NCI-H146 treated with DMSO at 0.1 percent for 48 hours (cell line): ENCODE measurements around the gene SEC61B.
"Not testable (repeated sequence)": the region's sequence is repeated elsewhere in the genome, so short reads cannot be mapped to it uniquely, and the experiment has no call there.

ENCODE experiments used
- DNase-seq: peaks from one replicate; lab custom pipeline; 2025; ENCODE audit not compliant: unreplicated experiment; lab: John Stamatoyannopoulos, UW

SEC61B gene

DNA sequence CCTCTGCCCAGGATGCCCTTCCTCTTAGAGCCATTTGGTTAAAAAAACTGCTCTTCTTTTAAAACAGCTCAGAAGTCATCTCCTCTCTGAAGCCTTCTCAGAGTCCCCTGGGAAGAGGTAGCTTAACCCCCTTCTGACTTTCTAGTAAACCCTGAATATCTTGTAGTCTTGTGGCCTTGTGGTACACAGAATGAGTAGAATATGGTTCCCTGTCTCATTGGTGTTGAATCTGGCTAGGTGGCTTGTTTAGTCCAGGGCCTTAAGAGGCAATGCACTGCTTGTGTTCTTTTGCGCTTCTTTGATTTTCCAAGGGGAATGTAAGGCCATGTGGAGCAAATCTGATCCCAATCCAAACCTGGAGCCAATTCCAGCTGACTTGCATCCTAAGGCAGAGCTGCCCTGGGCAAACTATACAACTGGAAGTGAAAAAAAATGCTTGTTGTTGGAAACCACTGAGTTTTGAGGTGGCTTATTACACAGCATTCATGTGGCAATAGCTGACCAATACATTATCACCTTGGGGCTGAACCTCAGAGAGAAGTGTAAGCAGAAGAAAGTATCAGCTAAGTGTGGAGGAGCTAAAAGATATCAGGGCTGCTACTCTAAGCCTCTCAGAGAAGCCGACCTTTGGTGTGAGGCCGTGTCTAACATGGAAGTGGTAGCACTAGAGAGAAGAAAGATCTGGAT is 31.3 kb upstream of the SEC61B start:
- DNase-seq: no peak

DNA sequence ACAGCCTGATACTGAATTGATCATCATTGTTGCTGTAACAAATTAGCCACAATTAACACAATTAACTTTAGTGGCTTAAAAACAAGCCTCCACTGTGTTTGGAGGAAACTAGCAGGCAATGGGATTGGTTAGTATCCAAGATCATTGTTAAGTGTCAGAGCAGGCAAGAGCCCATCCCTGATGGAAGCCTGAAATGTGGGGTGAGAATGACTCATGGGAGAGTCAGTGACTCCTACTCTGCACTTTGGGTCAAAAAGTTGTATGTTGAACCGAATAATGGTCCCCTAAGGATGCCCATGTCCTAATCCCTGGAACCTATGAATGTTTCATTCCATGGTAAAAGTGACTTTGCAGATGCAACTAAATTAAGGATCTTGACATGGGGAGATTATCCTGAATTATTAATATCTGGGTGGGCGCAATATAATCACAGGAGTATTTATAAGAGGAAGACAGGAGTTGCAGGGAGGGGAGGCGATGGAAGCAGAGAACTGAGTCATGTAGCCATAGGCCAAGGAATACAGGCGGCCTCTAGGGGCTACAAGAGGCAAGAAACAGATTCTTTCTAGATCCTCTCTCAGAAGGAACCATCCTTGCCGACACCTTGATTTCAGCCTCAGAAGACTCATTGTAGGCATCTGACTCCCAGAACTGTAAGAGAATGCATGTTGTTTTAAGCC is 29.2 kb upstream of the SEC61B start:
- DNase-seq: no peak

DNA sequence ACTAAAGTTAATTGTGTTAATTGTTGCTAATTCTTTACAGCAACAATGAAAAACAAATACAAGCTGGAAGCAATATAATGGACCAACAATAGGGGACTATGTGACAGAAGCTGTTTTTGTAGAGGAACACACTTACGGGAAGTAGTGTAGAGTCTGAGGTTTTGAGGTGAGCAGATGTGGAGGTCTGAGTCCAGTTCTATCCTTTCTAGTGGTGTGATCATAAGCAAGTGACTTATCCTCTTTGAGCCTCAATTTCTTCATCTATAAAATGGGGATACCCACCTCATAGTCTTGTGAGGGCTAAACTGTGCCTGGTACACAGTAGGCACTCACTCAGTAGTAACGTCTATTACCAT is 28.6 kb upstream of the SEC61B start:
- no peak for DNase-seq

DNA sequence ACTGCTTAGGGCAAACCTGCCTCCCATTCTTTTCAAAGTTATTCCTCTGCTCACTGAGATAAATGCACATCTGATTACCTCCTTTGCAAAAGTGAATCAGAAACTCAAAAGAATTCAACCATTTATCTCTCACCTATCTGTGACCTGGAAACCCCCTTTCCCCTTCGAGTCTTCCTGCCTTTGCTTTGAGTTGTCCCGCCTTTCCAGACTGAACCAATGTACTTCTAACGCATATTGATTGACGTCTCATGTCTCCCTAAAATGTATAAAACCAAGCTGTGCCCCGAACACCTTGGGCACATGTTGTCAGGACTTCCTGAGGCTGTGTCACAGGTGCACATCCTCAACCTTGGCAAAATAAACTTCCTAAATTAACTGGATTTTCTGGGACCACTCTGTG is 25.6 kb upstream of the SEC61B start:
- DNase-seq: not testable (repeated sequence)

DNA sequence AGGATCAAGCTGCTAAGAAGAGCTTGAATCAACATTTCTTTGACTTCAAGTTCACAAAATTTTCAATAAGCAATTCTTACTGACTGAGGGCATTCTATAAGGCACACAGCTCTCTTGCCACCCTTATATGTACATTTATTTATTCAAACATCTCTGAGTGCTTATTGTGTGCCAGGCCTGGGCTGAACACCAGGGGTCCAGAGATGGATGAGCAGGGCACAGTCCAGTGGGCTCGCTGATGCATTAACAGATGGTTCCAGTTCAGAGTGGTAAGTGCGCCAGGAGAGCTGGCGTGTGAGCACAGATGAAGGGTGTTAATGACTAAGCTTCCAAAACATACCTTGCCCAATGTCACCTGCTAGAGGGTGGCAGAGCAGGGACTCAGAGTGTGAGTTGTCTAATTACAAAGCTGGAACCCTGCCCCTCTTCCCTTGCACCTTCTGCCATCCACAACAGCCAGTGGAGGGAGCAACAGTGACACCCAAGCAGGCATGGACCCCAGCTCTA is 24.9 kb upstream of the SEC61B start:
- DNase-seq: no peak

DNA sequence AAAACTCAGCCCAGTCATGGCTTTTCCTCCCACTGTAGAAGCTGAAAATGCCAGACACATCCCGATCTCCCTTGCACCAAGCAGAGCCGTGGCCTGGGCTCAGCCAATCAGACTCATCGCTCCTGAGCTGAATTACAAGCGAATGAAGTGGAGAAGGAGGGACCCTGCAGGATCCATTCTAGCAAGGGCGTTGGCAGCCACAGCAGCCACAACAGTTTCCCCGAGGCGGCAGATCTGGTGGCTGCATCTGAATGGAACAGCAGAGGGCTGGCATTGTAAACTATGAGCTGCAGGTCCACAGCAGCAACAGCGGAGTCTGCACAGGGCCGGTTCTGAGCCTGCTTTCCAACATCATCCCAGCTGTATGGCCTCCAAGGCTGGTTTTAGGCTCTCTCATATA is 24.1 kb upstream of the SEC61B start:
- DNase-seq: no peak

DNA sequence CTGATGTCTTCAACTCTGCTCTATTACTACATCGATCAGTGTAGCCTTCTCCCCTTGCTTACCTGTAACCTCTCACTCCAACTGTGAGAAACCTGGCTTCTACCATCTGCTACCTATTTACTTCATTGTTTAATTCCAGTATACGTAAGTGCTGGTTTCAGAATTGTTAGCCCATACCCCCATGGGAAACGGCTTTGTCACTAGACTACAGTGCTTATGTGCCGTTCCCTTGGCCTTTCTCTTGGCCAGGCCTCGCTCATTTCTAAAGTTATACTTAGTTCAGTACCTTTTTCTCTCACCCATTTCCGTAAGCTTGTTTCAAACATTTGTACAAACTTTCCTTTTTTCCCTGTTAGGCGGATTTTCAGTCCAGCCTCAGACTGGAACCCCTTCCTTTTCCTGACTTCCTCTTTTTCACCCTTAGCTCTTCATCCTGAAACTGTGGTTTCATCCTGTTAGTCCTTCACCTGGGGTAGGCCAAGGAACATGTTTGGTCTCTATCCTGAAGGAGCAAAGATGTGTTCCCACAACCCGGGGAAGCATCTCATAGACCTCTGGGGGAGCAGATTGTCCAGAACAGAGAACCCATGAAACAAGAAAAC is 22.0 kb upstream of the SEC61B start:
- no peak for DNase-seq

DNA sequence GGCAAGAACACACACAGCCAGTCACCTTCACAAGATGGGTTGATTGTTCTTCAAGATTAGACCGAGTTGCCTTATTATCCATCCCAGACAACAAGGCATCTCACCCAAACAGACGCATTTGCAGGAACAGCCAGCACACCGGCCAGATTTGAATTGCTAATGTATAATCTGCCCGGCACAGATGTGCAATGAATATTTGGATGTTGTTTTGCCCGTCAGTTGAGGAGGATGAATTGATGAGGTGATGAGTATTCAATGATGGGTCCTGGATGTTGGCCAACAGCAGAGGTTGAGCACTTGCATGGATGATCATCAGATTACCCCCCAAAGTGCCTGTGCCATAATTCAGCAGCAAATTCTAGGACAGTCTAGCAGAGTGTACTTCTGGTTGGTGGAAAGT is 20.5 kb upstream of the SEC61B start:
- DNase-seq: no peak

DNA sequence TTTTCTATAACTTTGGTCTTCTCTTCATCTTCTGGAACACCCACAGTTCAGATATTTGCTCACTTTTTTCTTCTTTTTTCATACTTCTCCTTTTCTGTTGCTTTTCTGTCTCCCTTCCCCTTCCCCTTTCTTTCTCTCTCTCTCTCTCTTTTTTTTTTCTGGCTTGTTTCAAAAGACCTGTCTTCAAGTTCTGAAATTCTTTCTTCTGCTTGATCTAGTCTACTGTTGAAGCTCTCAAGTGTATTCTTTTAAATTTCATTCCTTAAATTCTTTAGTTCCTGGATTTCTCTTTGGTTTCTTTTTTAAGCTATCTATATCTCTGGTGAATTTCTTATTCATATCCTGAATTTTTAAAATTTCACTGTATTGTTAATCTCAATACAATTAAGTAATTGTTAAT is 11.5 kb upstream of the SEC61B start:
- no peak for DNase-seq

DNA sequence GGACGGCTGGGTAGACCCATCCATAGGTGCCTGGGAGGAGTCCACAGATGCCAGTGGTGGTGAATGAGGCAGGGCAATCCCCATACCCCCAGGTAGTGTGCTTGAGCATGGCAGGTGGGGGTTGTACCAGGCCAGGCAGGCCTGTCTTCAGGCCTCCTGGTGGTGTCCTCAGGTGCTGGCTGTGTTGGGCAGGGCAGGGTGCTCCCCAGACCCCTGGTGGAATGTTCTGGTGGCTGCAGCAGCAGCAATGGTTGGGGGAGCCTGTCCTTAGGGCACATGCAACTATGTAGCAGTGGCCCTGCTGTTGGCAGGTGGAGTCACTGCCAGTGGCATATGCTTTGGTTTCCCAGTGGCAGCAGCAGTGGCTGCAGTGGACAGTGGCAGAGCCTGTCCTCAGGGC is 10.3 kb upstream of the SEC61B start:
- DNase-seq: no peak

DNA sequence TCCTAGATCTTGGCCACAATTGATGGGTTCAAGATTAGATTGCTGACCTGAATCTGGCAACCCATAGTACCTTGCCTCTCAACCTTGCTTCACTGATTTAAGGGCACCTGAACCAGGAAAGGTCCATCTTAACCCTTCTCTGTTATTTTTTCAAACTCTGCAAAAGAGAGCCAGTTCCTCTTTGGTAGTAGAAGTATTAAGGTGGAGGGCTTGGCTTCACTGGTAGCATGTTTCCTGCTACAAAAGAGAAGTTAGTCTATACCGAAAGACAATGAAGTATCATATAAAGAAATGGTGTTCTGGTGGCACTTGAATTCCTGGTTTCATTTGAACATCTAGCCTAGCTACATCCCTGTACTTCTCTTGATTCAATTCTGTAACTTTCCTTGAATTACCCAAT is 8.9 kb upstream of the SEC61B start:
- no peak for DNase-seq

DNA sequence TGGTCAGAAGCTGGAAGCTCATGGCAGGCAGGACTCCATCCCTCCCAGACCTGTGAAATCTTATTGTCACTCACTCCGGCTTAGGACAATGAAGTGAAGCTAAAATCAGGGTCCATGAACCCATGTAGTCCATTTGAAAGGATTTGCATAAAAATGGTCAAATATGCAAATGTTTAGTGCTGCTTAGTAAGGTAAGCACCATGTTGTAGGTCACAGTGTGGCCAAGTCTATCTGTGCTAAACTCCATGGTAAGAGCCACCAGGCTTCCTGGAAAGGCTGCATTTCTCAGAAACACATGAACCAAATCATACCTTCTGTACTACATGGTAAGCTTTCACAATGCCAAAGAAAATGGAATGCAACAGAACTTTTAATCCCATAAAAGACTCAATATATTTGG is 6.0 kb upstream of the SEC61B start:
- no peak for DNase-seq

DNA sequence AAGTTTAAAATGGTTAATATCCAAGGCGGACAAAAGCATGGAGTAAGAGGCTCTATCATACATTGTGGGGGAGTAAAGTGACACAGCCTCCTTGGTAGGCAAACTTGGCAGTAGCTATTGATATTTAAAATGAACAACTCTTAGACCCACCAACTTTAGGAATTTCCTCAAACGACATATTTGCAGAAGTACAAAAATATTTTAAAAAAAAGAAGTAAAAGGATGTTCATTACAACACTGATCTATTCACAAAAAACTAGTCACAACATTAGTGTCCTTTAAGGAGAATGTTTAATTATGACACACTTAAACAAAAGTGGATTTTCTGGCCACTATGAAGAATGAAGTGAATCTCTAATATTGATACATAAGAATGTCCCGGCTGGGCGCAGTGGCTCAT is 2.1 kb upstream of the SEC61B start:
- DNase-seq: no peak

DNA sequence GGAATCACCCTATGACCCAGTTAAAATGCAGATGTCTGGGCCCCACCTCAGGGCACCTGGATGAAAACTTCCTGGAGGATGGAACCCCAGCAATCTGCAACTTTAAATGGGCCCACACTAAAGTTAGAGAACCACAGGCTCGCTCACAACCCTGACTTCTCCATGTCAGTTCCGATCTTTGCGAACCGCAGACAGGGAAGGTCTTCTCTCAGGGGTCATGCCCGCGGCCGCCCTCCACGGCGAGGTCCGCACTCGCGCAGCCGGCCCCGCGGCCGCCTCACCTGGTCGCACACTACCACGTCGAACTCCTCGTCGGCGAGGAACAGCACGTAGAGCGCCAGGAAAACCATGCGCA is 839 bp upstream of the SEC61B start:
- no peak for DNase-seq

DNA sequence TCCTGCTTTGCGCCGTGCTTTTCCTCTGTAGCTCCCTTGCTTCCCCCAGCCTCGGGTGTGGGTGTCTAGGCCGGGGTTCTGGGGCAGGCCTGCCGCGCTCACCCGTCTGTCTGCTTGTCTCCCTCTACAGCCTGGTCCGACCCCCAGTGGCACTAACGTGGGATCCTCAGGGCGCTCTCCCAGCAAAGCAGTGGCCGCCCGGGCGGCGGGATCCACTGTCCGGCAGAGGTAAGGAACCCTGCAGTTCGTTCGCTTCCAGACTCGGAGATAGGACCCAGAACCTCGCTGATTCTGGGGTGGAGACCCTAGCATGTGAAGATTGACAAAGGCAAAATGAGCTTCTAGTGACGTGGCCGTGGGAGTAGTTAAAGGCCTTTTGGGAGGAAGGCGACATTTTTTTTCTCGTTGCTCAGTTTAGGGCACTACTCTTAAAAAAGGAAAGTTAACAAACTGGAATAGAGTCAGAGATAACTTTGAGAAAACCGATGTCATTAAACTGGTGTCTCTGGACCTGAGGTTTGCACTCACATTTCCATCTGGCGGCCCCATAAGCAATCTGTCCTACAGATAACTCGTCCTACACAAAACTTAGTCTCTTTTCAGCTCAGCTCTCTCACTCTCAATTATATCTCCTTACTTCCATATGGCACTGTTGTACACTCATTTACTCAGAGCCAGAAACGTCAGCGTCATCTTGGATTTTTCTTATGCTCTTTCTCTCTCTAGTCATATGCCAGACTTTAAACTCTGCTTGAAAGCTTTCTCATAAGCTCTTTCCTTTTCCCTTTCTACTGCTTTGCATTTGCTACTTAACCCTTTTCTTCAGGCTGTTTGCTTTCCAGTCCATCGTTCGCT is 561 bp downstream of the SEC61B start:
- DNase-seq: no peak

DNA sequence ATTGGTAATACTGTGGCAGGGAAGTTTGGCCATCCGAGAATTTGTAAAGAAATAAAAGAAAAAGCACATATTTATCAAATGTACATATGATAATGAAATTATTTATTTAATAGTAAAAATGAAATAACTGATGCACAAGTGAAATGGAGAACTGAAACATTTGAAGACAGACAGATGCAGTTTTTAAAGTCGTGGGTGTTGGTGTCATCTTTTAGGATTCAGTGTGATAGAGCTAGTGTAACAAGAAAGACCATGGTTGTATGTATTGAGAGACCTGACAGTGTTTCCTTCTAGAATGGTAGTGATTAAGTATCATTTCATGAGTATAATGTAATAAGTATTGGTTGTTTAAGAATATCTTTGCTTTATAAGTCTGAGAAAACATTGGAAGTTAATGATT is 2.4 kb downstream of the SEC61B start:
- DNase-seq: no peak

DNA sequence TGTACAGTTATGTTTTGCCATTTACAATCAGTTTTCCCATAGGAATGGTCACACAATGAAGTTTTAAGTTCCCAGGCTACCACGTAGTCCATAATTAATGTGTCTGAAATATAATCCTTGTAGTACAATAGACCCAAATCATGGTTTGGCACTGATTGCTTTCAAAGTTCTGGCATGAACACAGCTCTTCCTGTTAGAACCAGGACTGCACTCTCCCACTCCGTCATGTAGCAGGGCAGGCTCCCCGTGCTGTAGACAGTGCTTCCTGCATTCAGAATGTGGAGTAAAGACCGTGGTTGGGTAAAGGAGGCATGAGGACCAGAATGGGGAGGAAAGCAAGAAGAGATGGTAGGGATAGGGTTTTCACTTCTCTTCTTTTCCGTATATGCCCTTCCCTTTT is 4.0 kb downstream of the SEC61B start:
- no peak for DNase-seq

DNA sequence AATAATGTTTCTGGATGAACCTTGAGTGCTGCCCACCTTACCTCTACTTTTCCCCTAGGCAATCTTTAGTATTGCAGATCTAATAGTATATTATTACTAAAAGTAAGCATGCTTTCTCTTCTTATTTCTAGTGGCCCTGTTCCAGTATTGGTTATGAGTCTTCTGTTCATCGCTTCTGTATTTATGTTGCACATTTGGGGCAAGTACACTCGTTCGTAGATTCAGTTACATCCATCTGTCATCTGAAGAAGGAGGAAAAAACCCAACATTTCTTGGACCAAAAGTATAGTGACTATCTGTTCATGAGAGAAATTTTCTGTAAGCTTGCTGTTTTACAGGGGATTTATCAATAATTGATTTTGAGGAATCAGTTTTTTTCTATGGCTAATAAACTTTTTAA is 8.1 kb downstream of the SEC61B start:
- DNase-seq: no peak

DNA sequence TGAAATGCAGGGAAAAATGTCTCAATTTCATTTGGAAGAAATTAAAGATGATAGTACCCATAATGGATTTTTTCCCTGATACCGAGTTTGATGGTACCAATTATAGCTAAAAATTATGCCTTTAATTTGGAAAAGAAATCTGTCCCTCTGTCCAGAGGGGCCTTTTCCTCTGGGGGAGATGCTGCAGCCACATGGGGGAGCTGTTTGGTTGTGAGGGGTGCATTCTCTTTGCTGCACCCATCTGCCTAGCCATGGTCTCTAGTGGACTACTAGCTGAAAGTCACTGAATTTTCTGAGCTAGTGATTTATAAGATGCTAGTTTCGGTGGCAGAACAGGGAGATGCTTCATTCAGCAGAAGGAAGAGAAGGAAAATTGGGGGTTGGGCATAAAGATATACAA is 9.6 kb downstream of the SEC61B start:
- no peak for DNase-seq

DNA sequence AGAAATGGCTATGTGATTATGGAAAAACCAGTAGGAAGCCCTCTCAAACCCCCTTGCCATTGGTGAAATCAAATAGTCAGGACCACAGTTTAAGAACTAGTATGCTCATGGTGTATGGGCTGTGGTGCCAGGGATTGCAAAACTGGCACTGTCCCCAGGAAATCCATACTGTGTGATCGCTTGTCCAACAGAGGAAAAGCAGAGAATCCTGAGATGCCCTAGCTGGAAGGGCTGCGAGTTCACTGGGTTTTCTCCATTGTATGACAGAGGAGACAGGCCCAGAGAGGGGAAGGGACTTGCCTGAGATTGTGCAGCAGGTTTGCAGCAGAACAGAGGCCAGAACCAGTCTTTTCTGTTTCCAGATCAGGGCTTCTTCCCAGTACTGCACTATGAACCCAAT is 12.5 kb downstream of the SEC61B start:
- no peak for DNase-seq

DNA sequence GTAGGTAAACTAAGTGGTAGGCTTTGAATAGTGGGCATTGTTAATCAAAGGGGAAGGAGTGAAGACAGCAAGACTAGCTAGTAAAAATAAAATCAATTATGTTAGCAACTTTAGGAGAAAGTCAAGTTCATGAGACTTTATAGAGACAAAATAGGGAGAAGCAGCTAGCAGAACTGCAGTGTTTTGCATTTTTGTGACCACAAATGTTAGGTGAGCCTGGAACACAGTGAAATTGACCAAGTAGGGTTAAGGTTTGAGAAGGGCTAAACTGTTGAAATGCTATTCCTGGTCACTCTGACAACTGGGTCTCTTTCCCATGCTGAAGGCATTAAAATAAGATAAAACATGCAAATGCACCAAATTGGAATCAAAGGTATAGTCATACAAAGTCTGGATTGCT is 13.0 kb downstream of the SEC61B start:
- DNase-seq: no peak
